ENCODE measurements around the gene MYOZ2. TPM values are rescaled to one million over a fixed set of nuclear protein-coding genes. Genes with fewer than 3 reads are reported as not detected.

Gene MYOZ2
- total and polyA plus RNA-seq, 2 of the 13 experiments (the other 11 are each of a cell fraction or from before 2014, with no cell fraction given), result 0.03 TPM; not detected in 1

DNA sequence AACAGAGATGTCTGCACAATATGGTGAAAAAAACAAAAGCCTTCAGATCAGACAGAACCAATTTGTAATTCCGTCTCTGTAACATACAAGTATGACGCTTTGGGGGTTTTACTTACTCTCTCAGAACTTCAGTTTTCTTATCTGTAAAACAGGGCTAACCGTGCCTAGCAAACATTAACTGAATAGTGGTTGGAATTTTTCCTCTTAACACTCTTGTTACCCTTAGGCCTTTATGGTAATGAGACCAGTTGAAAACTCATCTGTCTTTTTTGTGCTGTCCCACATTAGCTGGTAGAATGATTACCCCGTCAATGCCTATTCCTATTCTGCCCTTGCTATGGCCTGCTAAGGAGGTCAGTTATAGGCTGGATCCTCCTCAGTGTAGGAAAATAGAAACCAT lies 4.5 kb upstream of the MYOZ2 start (continued):
- TF ChIP-seq, protein P1, sequence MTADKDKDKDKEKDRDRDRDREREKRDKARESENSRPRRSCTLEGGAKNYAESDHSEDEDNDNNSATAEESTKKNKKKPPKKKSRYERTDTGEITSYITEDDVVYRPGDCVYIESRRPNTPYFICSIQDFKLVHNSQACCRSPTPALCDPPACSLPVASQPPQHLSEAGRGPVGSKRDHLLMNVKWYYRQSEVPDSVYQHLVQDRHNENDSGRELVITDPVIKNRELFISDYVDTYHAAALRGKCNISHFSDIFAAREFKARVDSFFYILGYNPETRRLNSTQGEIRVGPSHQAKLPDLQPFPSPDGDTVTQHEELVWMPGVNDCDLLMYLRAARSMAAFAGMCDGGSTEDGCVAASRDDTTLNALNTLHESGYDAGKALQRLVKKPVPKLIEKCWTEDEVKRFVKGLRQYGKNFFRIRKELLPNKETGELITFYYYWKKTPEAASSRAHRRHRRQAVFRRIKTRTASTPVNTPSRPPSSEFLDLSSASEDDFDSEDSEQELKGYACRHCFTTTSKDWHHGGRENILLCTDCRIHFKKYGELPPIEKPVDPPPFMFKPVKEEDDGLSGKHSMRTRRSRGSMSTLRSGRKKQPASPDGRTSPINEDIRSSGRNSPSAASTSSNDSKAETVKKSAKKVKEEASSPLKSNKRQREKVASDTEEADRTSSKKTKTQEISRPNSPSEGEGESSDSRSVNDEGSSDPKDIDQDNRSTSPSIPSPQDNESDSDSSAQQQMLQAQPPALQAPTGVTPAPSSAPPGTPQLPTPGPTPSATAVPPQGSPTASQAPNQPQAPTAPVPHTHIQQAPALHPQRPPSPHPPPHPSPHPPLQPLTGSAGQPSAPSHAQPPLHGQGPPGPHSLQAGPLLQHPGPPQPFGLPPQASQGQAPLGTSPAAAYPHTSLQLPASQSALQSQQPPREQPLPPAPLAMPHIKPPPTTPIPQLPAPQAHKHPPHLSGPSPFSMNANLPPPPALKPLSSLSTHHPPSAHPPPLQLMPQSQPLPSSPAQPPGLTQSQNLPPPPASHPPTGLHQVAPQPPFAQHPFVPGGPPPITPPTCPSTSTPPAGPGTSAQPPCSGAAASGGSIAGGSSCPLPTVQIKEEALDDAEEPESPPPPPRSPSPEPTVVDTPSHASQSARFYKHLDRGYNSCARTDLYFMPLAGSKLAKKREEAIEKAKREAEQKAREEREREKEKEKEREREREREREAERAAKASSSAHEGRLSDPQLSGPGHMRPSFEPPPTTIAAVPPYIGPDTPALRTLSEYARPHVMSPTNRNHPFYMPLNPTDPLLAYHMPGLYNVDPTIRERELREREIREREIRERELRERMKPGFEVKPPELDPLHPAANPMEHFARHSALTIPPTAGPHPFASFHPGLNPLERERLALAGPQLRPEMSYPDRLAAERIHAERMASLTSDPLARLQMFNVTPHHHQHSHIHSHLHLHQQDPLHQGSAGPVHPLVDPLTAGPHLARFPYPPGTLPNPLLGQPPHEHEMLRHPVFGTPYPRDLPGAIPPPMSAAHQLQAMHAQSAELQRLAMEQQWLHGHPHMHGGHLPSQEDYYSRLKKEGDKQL (CRISPR knock-in tag; IDR thresholded peaks at IDR 0.05; ENCODE audit: low read depth), result no peak
- no peak for TF ChIP-seq HBP1 (CRISPR knock-in tag; IDR thresholded peaks at IDR 0.05; ENCODE audit: low read depth)
- no peak for TF ChIP-seq TOE1 (CRISPR knock-in tag; IDR thresholded peaks at IDR 0.05)
- TF ChIP-seq CSRNP2 (CRISPR knock-in tag; conservative IDR thresholded peaks at IDR 0.05; ENCODE audit: low read depth), result no peak
- no peak for TF ChIP-seq CENPBD1 (CRISPR knock-in tag; IDR thresholded peaks at IDR 0.05; ENCODE audit: borderline replicate concordance, low read depth)
- no peak for TF ChIP-seq KDM2A (CRISPR knock-in tag; IDR thresholded peaks at IDR 0.05; ENCODE audit: borderline replicate concordance, low read depth)

Data from HepG2 (cell line).